ENCODE data around the gene CSH2. TPM values are rescaled to one million over a fixed set of nuclear protein-coding genes. Genes with fewer than 3 reads are reported as not detected.

Gene CSH2
- total and polyA plus RNA-seq, 2 of the 13 experiments (the other 11 are each of a cell fraction or from before 2014, with no cell fraction given): not detected

DNA sequence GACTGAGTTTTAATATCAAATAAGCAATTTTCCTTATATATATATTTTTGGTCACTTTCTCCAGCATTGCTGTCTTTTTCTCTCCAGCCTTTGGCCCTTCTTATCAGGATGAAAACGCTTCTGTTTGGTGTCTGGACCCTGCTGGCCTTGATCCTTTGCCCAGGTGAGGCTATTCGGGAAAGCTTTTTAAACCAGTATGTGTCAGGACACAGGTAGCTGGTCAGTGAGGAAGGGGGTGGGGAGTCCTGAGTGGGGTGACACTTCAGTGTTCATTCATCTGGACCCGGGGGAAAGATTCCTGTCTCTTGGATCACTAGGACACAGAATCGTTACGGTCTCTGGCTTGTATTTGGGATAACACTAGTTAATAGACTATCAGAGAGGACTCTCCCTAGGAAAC, 18.8 kb downstream of the CSH2 start (continued):
- TF ChIP-seq IKZF1 (IDR thresholded peaks at IDR 0.05) (no peak), ASH2L (IDR thresholded peaks at IDR 0.05; ENCODE audit: insufficient read length, low read depth, low read length) (no peak), ZBTB42 (CRISPR knock-in tag; IDR thresholded peaks at IDR 0.05) (no peak), EHMT2 (IDR thresholded peaks at IDR 0.05; ENCODE audit: borderline replicate concordance, low read depth, low read length) (no peak), NCOA1 (CRISPR knock-in tag; IDR thresholded peaks at IDR 0.05) (0 out of 2 replicates have a peak, but pooled peaks have one; percentile 69), NR2C2 (CRISPR knock-in tag; IDR thresholded peaks at IDR 0.05; ENCODE audit: borderline replicate concordance) (no peak), MBNL3 (CRISPR knock-in tag; conservative IDR thresholded peaks at IDR 0.05) (no peak), TSC22D2 (CRISPR knock-in tag; IDR thresholded peaks at IDR 0.05; ENCODE audit: borderline replicate concordance) (no peak), REXO4 (CRISPR knock-in tag; IDR thresholded peaks at IDR 0.05; ENCODE audit: borderline replicate concordance) (no peak), ZNF607 (CRISPR knock-in tag; IDR thresholded peaks at IDR 0.05; ENCODE audit: borderline replicate concordance) (no peak), KLF13 (CRISPR knock-in tag; IDR thresholded peaks at IDR 0.05) (no peak), JARID2 (CRISPR knock-in tag; IDR thresholded peaks at IDR 0.05; ENCODE audit: insufficient replicate concordance) (no peak), NFE2L1 (CRISPR knock-in tag; IDR thresholded peaks at IDR 0.05; ENCODE audit: borderline replicate concordance) (no peak), ZNF382 (CRISPR knock-in tag; IDR thresholded peaks at IDR 0.05; ENCODE audit: borderline replicate concordance) (no peak), PHF5A (CRISPR knock-in tag; IDR thresholded peaks at IDR 0.05; ENCODE audit: low read depth, unreplicated experiment) (no peak), LCORL (IDR thresholded peaks at IDR 0.05) (no peak), LCORL (CRISPR knock-in tag; IDR thresholded peaks at IDR 0.05) (peak; percentile 96), MIER2 (CRISPR knock-in tag; IDR thresholded peaks at IDR 0.05) (0 out of 2 replicates have a peak, but pooled peaks have one; percentile 25), YY1 (IDR thresholded peaks at IDR 0.05; ENCODE audit: insufficient read depth, insufficient replicate concordance, low read depth, low read length) (no peak), NKX3-1 (CRISPR knock-in tag; IDR thresholded peaks at IDR 0.05) (no peak), ZNF782 (CRISPR knock-in tag; IDR thresholded peaks at IDR 0.05; ENCODE audit: borderline replicate concordance) (no peak), ZNF879 (CRISPR knock-in tag; IDR thresholded peaks at IDR 0.05) (no peak), NFYB (CRISPR knock-in tag; IDR thresholded peaks at IDR 0.05) (no peak), KMT2A (CRISPR knock-in tag; IDR thresholded peaks at IDR 0.05) (no peak), GZF1 (CRISPR knock-in tag; IDR thresholded peaks at IDR 0.05) (no peak), TCF7 (IDR thresholded peaks at IDR 0.05; ENCODE audit: low read depth) (peak; percentile 32; the same call in 1 of the 2 replicates), ZNF17 (CRISPR knock-in tag; IDR thresholded peaks at IDR 0.05) (no peak)
- TF ChIP-seq, protein P1, sequence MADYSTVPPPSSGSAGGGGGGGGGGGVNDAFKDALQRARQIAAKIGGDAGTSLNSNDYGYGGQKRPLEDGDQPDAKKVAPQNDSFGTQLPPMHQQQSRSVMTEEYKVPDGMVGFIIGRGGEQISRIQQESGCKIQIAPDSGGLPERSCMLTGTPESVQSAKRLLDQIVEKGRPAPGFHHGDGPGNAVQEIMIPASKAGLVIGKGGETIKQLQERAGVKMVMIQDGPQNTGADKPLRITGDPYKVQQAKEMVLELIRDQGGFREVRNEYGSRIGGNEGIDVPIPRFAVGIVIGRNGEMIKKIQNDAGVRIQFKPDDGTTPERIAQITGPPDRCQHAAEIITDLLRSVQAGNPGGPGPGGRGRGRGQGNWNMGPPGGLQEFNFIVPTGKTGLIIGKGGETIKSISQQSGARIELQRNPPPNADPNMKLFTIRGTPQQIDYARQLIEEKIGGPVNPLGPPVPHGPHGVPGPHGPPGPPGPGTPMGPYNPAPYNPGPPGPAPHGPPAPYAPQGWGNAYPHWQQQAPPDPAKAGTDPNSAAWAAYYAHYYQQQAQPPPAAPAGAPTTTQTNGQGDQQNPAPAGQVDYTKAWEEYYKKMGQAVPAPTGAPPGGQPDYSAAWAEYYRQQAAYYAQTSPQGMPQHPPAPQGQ (CRISPR knock-in tag; IDR thresholded peaks at IDR 0.05; ENCODE audit: borderline replicate concordance): no peak
- TF ChIP-seq, protein P2, sequence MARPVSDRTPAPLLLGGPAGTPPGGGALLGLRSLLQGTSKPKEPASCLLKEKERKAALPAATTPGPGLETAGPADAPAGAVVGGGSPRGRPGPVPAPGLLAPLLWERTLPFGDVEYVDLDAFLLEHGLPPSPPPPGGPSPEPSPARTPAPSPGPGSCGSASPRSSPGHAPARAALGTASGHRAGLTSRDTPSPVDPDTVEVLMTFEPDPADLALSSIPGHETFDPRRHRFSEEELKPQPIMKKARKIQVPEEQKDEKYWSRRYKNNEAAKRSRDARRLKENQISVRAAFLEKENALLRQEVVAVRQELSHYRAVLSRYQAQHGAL (CRISPR knock-in tag; IDR thresholded peaks at IDR 0.05; ENCODE audit: not compliant biosample characterization): no peak
- TF ChIP-seq, protein P3, sequence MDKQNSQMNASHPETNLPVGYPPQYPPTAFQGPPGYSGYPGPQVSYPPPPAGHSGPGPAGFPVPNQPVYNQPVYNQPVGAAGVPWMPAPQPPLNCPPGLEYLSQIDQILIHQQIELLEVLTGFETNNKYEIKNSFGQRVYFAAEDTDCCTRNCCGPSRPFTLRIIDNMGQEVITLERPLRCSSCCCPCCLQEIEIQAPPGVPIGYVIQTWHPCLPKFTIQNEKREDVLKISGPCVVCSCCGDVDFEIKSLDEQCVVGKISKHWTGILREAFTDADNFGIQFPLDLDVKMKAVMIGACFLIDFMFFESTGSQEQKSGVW (CRISPR knock-in tag; IDR thresholded peaks at IDR 0.05; ENCODE audit: borderline replicate concordance): no peak
- TF ChIP-seq, protein P4, sequence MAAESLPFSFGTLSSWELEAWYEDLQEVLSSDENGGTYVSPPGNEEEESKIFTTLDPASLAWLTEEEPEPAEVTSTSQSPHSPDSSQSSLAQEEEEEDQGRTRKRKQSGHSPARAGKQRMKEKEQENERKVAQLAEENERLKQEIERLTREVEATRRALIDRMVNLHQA (CRISPR knock-in tag; IDR thresholded peaks at IDR 0.05): no peak
